ENCODE data around the gene DEDD2.
"Not testable (repeated sequence)": the region's sequence is repeated elsewhere in the genome, so short reads cannot be mapped to it uniquely, and the experiment has no call there.

DNA sequence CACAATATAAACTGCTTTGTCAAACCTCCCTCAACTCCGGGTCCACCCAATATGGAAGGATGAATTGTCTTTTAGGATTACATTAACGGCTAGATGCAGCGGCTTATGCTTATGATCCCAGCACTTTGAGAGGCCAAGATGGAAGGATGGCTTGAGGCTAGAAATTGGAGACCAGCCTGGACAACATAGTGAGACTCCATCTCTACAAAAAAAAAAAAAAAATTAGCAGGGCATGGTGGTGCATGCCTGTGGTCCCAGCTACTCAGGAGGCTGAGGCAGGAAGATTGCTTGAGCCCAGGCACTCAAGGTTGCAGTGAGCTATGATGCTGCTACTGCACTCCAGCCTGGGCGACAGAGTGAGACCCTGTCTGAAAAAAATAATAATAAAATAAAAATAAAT, 48.6 kb upstream of the DEDD2 start:
- TF ChIP-seq, protein P1, sequence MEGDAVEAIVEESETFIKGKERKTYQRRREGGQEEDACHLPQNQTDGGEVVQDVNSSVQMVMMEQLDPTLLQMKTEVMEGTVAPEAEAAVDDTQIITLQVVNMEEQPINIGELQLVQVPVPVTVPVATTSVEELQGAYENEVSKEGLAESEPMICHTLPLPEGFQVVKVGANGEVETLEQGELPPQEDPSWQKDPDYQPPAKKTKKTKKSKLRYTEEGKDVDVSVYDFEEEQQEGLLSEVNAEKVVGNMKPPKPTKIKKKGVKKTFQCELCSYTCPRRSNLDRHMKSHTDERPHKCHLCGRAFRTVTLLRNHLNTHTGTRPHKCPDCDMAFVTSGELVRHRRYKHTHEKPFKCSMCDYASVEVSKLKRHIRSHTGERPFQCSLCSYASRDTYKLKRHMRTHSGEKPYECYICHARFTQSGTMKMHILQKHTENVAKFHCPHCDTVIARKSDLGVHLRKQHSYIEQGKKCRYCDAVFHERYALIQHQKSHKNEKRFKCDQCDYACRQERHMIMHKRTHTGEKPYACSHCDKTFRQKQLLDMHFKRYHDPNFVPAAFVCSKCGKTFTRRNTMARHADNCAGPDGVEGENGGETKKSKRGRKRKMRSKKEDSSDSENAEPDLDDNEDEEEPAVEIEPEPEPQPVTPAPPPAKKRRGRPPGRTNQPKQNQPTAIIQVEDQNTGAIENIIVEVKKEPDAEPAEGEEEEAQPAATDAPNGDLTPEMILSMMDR (IDR thresholded peaks at IDR 0.05 in 2 of 3, conservative IDR thresholded peaks at IDR 0.05 in 1 of 3; ENCODE audit: borderline replicate concordance in 1 of 3, insufficient read depth in 1 of 3, low read depth in 2 of 3, low read length in 2 of 3): not testable (repeated sequence)
- TF ChIP-seq SRF (IDR thresholded peaks at IDR 0.05; ENCODE audit: low read depth); ZNF274 (IDR thresholded peaks at IDR 0.05; ENCODE audit: low read depth, low read length); EZH2 (IDR thresholded peaks at IDR 0.05); SP1 (IDR thresholded peaks at IDR 0.05; ENCODE audit: low read depth); POLR2A (IDR thresholded peaks at IDR 0.05; ENCODE audit: borderline replicate concordance, extremely low read depth, insufficient read depth, insufficient read length); CEBPB (IDR thresholded peaks at IDR 0.05; ENCODE audit: low read depth); POLR2AphosphoS5 (IDR thresholded peaks at IDR 0.05; ENCODE audit: low read depth, low read length): not testable (repeated sequence)
